Measurements from ENCODE around the gene PTPRM.

Gene PTPRM

DNA sequence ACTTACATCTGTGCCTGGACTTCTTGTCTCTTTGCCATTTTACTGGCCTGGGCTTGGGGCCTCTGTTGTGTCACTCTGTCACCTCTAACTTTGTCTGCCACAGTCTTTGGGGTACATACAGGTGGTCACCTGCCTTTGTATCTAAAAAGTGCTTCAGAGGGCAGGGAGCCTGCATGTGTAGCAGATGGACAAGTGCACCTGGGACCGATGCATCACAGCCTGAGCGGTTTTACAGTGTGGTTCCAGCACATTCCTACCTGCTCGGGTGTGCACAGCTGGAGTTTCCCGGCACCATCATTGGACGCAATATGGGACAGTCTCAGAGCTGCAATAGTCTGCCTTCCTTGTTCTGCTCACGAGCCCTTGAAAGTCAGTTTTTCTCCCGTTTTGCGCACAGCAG lies 792.4 kb downstream of the PTPRM start:
- no peaks in the 10 kb centered on the region for H3K4me1 ChIP-seq (ENCODE audit: control insufficient read depth in 1 of 2, insufficient read depth in 1 of 2, low read depth in 1 of 2, low read length in 1 of 2)
- TF ChIP-seq, protein P1, sequence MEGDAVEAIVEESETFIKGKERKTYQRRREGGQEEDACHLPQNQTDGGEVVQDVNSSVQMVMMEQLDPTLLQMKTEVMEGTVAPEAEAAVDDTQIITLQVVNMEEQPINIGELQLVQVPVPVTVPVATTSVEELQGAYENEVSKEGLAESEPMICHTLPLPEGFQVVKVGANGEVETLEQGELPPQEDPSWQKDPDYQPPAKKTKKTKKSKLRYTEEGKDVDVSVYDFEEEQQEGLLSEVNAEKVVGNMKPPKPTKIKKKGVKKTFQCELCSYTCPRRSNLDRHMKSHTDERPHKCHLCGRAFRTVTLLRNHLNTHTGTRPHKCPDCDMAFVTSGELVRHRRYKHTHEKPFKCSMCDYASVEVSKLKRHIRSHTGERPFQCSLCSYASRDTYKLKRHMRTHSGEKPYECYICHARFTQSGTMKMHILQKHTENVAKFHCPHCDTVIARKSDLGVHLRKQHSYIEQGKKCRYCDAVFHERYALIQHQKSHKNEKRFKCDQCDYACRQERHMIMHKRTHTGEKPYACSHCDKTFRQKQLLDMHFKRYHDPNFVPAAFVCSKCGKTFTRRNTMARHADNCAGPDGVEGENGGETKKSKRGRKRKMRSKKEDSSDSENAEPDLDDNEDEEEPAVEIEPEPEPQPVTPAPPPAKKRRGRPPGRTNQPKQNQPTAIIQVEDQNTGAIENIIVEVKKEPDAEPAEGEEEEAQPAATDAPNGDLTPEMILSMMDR (IDR thresholded peaks at IDR 0.05), result no peak
- no peaks in the 10 kb centered on the region for H3K9me3 ChIP-seq
- H3K36me3 ChIP-seq, result no peaks in the 10 kb centered on the region
- H3K27ac ChIP-seq, result no peak overlapping the region
- no peaks in the 10 kb centered on the region for H3K27me3 ChIP-seq
- H3K4me3 ChIP-seq (ENCODE audit: low read depth in 1 of 2, low read length in 1 of 2), result no peak overlapping the region

DNA sequence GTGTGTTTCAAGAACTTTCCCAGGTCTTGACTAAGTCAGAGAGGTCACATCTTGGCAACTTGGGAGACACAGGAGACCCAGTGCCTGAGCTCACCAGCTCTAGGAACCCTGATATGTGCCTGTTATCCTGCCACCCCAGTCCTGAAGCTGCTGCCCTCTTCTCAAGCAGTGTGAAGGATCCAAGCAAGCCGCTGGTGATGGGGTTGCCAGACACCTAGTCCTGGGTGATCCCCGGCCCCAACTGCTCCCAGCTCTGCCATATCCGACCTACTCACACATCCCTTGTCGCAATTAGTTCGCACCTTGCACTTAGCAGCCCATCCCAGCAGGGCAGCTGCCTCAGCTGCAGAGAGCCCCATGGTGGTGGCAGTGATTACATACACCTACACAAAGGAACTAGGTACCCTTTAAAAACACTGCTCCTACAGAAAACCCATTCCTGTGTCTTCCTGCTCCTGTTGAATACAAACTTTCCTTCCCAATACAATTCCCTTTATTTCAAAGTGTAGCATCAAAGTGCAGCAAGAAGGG lies 794.9 kb downstream of the PTPRM start:
- TF ChIP-seq, protein P1 (IDR thresholded peaks at IDR 0.05), result no peak
- Histone ChIP-seq H3K4me3 (ENCODE audit: low read depth in 1 of 2, low read length in 1 of 2) (no peak overlapping the region), H3K4me1 (ENCODE audit: control insufficient read depth in 1 of 2, insufficient read depth in 1 of 2, low read depth in 1 of 2, low read length in 1 of 2) (no peaks in the 10 kb centered on the region), H3K36me3 (no peaks in the 10 kb centered on the region), H3K9me3 (no peaks in the 10 kb centered on the region), H3K27me3 (peaks cover 17% of the 10 kb centered on the region), H3K27ac (no peak overlapping the region)

DNA sequence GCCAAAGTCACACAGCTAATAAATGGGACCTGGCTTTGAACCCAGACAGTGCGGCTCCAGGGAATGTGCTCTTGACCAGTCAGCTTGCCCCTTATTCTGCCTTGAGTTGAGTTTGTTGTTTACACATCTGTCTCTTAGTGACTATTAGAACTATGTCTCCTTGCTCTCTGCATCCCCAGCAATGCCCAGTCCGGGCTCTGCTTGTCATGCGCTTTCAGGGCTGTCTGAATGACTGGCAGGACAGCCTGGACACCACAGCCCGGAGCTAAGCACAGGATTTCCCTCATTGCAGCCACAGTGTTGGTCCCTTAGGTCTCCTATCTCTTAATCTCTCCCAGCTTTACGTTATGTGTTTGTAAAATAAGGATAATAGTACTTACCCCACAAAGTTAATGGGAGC lies 795.7 kb downstream of the PTPRM start:
- no peak overlapping the region for H3K27ac ChIP-seq
- H3K4me1 ChIP-seq (ENCODE audit: control insufficient read depth in 1 of 2, insufficient read depth in 1 of 2, low read depth in 1 of 2, low read length in 1 of 2), result peaks cover 0 to 5% of the 10 kb centered on the region in 2 experiments
- TF ChIP-seq, protein P1 (IDR thresholded peaks at IDR 0.05), result no peak
- H3K36me3 ChIP-seq, result no peaks in the 10 kb centered on the region
- H3K9me3 ChIP-seq, result no peaks in the 10 kb centered on the region
- peaks cover 26% of the 10 kb centered on the region for H3K27me3 ChIP-seq
- H3K4me3 ChIP-seq (ENCODE audit: low read depth in 1 of 2, low read length in 1 of 2), result no peak overlapping the region

DNA sequence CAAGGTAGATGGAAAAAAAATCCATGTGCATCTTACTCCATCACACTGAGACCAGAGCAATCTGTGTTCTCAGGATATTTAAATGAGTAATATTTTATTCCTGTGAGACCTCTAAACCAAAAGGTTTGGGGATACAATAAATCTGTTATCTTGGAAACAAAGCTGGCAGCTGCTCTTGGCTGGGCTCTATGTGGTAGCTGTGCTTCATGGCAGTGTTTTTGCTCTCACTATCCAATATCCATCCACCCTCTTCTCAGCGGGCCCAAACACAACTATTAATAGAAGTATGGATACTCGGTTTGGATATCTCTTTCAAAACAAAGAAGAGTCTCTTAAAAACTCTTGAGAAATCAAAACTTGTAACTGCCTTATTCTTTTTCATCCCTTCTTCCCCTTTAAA lies 797.3 kb downstream of the PTPRM start:
- Histone ChIP-seq H3K36me3 (no peaks in the 10 kb centered on the region), H3K4me3 (ENCODE audit: low read depth in 1 of 2, low read length in 1 of 2) (no peak overlapping the region), H3K9me3 (no peaks in the 10 kb centered on the region), H3K27ac (no peak overlapping the region), H3K27me3 (peaks cover 41% of the 10 kb centered on the region), H3K4me1 (ENCODE audit: control insufficient read depth in 1 of 2, insufficient read depth in 1 of 2, low read depth in 1 of 2, low read length in 1 of 2) (peaks cover 0 to 5% of the 10 kb centered on the region in 2 experiments)
- TF ChIP-seq, protein P1 (IDR thresholded peaks at IDR 0.05), result no peak

DNA sequence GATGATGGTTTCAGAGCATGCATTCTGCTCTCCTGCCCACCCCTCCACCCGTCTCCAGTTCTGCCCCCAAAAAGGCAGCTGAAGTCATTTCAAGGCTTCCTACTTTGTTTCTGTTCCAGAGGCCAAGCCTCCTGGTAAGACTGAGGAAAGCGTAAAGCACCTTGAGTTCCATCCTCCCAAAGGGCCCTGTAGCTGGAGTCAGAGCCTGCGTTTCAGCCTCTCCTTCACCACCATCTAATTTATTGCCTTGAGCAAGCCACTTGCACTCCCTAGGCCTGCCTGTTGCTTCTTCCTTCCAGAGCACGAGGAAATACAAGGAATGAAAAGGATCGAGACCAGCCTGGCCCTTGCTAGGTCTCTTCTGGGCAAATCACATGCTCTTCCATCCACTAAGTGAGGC lies 797.9 kb downstream of the PTPRM start:
- peaks cover 0 to 5% of the 10 kb centered on the region in 2 experiments for H3K4me1 ChIP-seq (ENCODE audit: control insufficient read depth in 1 of 2, insufficient read depth in 1 of 2, low read depth in 1 of 2, low read length in 1 of 2)
- no peaks in the 10 kb centered on the region for H3K36me3 ChIP-seq
- H3K27ac ChIP-seq, result no peak overlapping the region
- no peak overlapping the region for H3K4me3 ChIP-seq (ENCODE audit: low read depth in 1 of 2, low read length in 1 of 2)
- no peaks in the 10 kb centered on the region for H3K9me3 ChIP-seq
- TF ChIP-seq, protein P1 (IDR thresholded peaks at IDR 0.05), result no peak
- H3K27me3 ChIP-seq, result peaks cover 44% of the 10 kb centered on the region

DNA sequence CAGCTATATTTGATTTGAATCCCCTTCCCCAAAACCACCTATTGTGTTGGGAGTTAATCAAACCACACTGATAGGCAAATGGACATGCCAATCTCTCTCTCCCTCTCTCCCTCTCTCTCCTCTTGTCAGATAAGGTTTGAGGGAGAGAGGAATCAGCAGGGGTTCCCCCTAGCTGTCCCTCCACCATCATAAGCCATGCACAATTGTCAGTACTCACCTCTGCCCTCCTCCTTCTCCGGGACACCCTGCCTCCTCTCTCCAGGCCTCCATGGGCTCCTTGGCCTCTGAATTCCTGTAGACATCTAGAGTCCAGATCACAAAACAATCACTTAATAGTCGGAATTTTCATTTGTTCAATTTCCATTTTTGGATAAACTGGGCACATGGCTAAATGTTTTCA lies 798.4 kb downstream of the PTPRM start:
- Histone ChIP-seq H3K27me3 (peaks cover 44% of the 10 kb centered on the region), H3K4me1 (ENCODE audit: control insufficient read depth in 1 of 2, insufficient read depth in 1 of 2, low read depth in 1 of 2, low read length in 1 of 2) (peaks cover 0 to 5% of the 10 kb centered on the region in 2 experiments), H3K27ac (no peak overlapping the region), H3K4me3 (ENCODE audit: low read depth in 1 of 2, low read length in 1 of 2) (no peak overlapping the region), H3K9me3 (no peaks in the 10 kb centered on the region), H3K36me3 (no peaks in the 10 kb centered on the region)
- TF ChIP-seq, protein P1 (IDR thresholded peaks at IDR 0.05), result no peak

All from neutrophil (primary cell).